Colonic mucosa (tissue), 4 donors: ENCODE results near the gene FMNL3. TPM values are rescaled to one million over a fixed set of nuclear protein-coding genes. Genes with fewer than 3 reads are reported as not detected.

Experiments used
- DNase-seq: peaks from one replicate; pipeline ENCODE4 v3.0.0-alpha.2; 2020
- H3K27ac ChIP-seq: fragments of 200-600 bp; one replicate; pipeline ENCODE4 v1.8.0; 2021
- H3K27me3 ChIP-seq: fragments of 200-600 bp; one replicate; pipeline ENCODE4 v1.8.0; 2021
- H3K36me3 ChIP-seq: fragments of 200-600 bp; one replicate; pipeline ENCODE4 v1.8.0; 2021
- H3K4me1 ChIP-seq: fragments of 200-600 bp; one replicate; pipeline ENCODE4 v1.8.0; 2021; ENCODE audit warnings: mild to moderate bottlenecking
- H3K4me3 ChIP-seq: fragments of 200-600 bp; one replicate; pipeline ENCODE4 v1.8.0; 2021
- H3K9ac ChIP-seq, 2 donors: one replicate each; pipeline ENCODE4 v1.7.0; 2013; ENCODE audit warnings: control low read depth in 2 of 2, low read depth in 2 of 2, low read length in 2 of 2
- H3K9me3 ChIP-seq: fragments of 200-600 bp; one replicate; pipeline ENCODE4 v1.8.0; 2021
- intact Hi-C: fragments of 100-400 bp; cut with DNase I; formaldehyde crosslinking; loops from one replicate; pipeline ENCODE4 v1.14.1; 2022
- total RNA-seq, 2 donors: library from RNA; stranded (reverse); fragmentation: NEBNext Ultra II Directional in 1 of 2; extraction: Animal tissue kit (Norgen Biotek cat#: 25700) in 1 of 2; gene quantifications; one replicate each; pipeline ENCODE4 v1.2.1, GENCODE V29; 2021
- TF ChIP-seq, protein P1 (sequence below): fragments of 200-600 bp; IDR thresholded peaks from one replicate; pipeline ENCODE4 v1.8.0; 2022; ENCODE audit warnings: antibody characterized with exemption, mild to moderate bottlenecking
- donor health status: healthy.
- donor health status: DM: no; HTN: no; CAD: no.
- donor health status: DM: no; HTN: no; CAD: no.

Gene FMNL3
- total RNA-seq, 2 donors from 2014 or later, result 3.0 to 5.0 TPM

DNA sequence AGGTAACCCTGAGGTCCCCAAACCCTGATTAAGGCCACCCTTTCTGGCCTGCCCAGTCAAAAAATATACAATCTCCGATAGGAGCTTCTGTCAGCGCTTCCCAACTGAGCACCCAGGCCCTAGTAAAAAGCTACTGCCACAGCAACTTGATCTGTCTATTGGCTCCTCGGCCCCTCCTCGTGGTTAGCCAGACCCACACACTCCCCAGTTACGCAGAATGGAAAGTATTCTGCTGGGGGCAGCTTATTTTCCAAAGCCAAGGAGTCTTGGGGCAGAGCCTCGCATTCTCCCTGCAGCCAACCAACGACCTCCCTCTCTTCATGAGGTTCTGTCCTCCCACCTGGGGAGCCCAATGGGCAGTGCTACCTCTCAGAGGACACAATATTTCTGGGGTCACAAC, 32.1 kb downstream of the FMNL3 start:
- Histone ChIP-seq H3K4me3 (no peak overlapping the region), H3K9ac (no peak overlapping the region), H3K9me3 (no peaks in the 10 kb centered on the region), H3K36me3 (no peaks in the 10 kb centered on the region), H3K27me3 (no peaks in the 10 kb centered on the region), H3K27ac (no peak overlapping the region), H3K4me1 (peaks cover 23% of the 10 kb centered on the region)
- intact Hi-C loops, result no loop called here
- DNase-seq, result no peak
- TF ChIP-seq, protein P1, sequence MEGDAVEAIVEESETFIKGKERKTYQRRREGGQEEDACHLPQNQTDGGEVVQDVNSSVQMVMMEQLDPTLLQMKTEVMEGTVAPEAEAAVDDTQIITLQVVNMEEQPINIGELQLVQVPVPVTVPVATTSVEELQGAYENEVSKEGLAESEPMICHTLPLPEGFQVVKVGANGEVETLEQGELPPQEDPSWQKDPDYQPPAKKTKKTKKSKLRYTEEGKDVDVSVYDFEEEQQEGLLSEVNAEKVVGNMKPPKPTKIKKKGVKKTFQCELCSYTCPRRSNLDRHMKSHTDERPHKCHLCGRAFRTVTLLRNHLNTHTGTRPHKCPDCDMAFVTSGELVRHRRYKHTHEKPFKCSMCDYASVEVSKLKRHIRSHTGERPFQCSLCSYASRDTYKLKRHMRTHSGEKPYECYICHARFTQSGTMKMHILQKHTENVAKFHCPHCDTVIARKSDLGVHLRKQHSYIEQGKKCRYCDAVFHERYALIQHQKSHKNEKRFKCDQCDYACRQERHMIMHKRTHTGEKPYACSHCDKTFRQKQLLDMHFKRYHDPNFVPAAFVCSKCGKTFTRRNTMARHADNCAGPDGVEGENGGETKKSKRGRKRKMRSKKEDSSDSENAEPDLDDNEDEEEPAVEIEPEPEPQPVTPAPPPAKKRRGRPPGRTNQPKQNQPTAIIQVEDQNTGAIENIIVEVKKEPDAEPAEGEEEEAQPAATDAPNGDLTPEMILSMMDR, result no peak

DNA sequence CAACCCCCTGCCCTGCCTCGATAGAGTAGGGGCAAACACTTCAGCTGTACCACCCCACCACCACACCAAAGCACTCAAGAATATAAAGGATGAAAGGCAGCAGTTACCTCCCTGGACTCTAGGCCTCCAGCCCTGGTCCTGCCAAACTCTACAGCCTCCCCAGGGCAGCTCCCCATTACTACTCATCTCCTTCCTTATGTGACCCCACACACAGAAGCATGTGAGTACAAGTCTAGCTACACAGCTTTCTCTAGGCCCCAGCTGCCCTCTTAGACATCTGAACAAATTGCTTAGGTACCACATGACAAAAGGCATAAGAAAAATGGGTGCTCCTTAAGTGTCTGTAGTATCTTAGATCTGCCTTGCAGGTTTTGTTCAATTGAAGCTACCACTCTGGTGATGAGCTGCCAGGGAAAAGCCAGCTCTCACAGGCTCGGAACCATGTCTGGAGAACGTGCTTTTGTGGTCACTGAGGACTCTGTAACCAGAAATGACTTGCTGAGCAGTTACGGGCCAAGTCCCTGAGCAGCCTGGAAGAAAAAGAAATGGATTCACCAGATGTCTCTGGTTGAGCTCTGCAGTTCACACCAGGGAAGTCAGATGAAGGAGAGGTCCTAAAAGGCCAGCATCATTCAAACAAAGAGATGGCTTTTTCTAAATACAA, 32.8 kb downstream of the FMNL3 start:
- Histone ChIP-seq H3K27me3 (no peaks in the 10 kb centered on the region), H3K9ac (peak overlapping the region; percentile 33 to 43), H3K4me3 (no peak overlapping the region), H3K36me3 (no peaks in the 10 kb centered on the region), H3K4me1 (peaks cover 23% of the 10 kb centered on the region), H3K9me3 (no peaks in the 10 kb centered on the region), H3K27ac (peak overlapping the region; percentile 89)
- TF ChIP-seq, protein P1, result no peak
- DNase-seq, result no peak
- intact Hi-C loops, result no loop called here

DNA sequence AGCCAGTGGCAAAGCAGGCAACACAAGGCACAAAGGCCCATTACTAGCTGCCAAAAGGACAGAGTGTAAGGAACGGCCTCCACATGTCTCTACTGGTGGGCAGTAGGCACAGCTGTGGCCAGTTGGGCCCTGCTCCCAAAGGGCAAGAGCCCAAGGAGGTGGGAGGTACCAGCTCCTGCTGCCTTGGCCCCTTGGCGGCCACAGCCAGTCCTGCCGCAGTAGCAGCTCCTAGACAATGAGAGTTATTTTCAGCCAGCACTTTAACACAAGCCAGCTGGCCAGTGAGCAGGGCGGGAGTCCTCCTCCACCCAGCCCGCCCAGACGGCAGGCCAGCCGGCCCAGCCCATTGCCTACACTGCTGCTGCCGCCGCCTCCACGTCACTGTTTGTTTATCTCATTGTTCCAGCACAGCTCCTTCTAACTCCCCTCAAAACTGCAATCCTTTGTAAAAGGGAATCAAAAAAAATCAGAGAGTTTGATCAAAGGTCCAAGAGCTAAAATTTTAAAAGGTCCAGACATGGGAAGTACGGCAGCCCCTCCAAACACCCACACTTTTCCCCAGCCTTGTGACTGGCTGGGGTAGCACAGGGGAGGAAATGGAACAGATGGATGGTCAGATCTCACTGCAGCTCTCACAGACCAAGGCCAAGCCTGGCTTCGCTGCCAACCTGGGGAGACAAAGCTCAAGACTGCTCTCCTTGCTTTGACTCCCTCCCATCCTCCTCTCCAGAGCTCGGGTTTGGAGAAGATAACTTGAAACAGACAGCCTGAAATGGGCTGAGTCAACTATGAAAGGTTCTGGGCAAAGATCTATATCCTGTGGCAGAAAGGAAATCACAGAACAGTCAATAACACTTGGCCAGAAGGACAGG, 33.5 kb downstream of the FMNL3 start:
- peak; percentile 85 for DNase-seq
- Histone ChIP-seq H3K9ac (peak overlapping the region; percentile 33 to 56), H3K27me3 (no peaks in the 10 kb centered on the region), H3K36me3 (no peaks in the 10 kb centered on the region), H3K27ac (peak overlapping the region; percentile 89), H3K9me3 (no peaks in the 10 kb centered on the region), H3K4me3 (no peak overlapping the region), H3K4me1 (peaks cover 23% of the 10 kb centered on the region)
- TF ChIP-seq, protein P1, result peak; percentile 25
- intact Hi-C loops, result no loop called here

DNA sequence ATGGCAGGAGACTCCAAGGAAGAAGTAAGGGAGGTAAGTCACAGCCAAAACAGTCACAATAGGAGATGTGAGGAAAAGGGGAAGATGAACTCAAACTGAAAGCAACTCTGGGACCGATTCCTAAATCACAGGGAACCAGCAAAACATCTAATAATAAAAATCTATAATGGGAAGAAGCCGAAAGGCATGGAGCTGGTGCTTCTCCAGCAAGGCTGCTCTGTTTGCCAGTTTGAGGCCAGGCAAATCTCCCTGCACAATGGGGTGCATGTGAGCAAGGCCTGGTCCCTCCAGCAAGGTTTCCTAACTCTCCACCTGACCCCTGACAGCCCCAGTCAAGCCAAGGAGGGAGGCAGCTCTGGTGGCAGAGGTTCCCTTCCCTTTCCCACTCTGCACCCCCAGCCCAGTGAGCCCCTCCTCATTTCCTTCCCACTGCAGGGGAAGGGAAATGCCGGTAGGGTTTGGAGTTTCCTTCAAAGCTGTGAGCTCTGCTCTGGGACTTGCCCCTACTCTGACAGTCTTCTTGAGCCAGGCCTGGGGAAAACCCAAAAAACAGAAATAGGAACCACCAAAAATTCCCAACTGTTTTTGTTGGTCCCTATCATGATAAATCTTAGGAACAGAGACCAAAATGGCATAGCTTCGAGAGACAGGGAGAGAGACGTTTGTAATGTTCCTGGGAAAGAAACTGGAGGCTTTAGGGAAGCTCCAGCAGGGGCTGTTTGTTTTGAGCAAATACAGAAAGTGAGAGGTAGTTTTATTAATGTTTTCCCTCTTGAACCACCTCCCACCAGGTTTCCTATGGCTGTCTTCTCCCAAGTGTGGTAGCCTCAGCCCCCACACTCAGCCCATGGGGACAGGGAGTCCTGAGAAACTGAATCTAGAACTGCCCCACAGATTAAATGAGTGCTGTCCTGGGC, 34.6 kb downstream of the FMNL3 start:
- peaks cover 23% of the 10 kb centered on the region for H3K4me1 ChIP-seq
- peak overlapping the region; percentile 89 for H3K27ac ChIP-seq

More for the DNA sequence above, 34.6 kb downstream of the FMNL3 start:
- no peaks in the 10 kb centered on the region for H3K27me3 ChIP-seq
- intact Hi-C loops, result no loop called here
- no peaks in the 10 kb centered on the region for H3K36me3 ChIP-seq
- no peaks in the 10 kb centered on the region for H3K9me3 ChIP-seq
- no peak overlapping the region for H3K4me3 ChIP-seq
- TF ChIP-seq, protein P1, result no peak
- no peak for DNase-seq
- H3K9ac ChIP-seq, result peak overlapping the region; percentile 6 to 56
